ENCODE measurements around the gene SEMA3E. TPM values are rescaled to one million over a fixed set of nuclear protein-coding genes. Genes with fewer than 3 reads are reported as not detected.

The SEMA3E gene
- total RNA-seq, 1 experiment from 2014 or later: 7.3 TPM

GRCh38 chr7:83449781-83450180, 199.2 kb downstream of the SEMA3E start:
- no peaks in the 10 kb centered on the region for H3K36me3 ChIP-seq (ENCODE audit: control insufficient read depth, insufficient read depth, low read length)
- ATAC-seq (no peak), DNase-seq (ENCODE audit: low read depth, low spot score) (no peak)
- BruUV-seq (replicated peaks): no TSS peak
- ChIA-PET CTCF (no interaction called here), POLR2A (no interaction called here)
- H3K9me3 ChIP-seq (ENCODE audit: control insufficient read depth, insufficient read depth, low read depth, low read length): no peaks in the 10 kb centered on the region
- no peak overlapping the region for H3K4me3 ChIP-seq (ENCODE audit: low read depth in 2 of 2, low read length in 2 of 2)
- in situ Hi-C loops (cut with HindIII; ENCODE audit: low pct_unique_long_range_greater_than_20kb, low sequenced_read_pairs): no loop called here
- H3K27ac ChIP-seq (ENCODE audit: low read length): no peak overlapping the region
- intact Hi-C loops (cut with micrococcal nuclease; ENCODE audit: unreplicated experiment): no loop called here
- no peaks in the 10 kb centered on the region for H3K27me3 ChIP-seq (ENCODE audit: control insufficient read depth, insufficient read depth, low read length)
- no peaks in the 10 kb centered on the region for H3K4me1 ChIP-seq (ENCODE audit: control insufficient read depth, insufficient read depth, low read length)
- no peak for TF ChIP-seq SIN3A (IDR thresholded peaks at IDR 0.05; ENCODE audit: borderline replicate concordance, insufficient read depth, low read depth, low read length)

GRCh38 chr7:83447681-83448080, 201.3 kb downstream of the SEMA3E start:
- CTCF ChIA-PET: no interaction called here
- Histone ChIP-seq H3K9me3 (ENCODE audit: control insufficient read depth, insufficient read depth, low read depth, low read length) (no peaks in the 10 kb centered on the region), H3K27me3 (ENCODE audit: control insufficient read depth, insufficient read depth, low read length) (no peaks in the 10 kb centered on the region), H3K27ac (ENCODE audit: low read length) (no peak overlapping the region), H3K4me1 (ENCODE audit: control insufficient read depth, insufficient read depth, low read length) (no peaks in the 10 kb centered on the region), H3K4me3 (ENCODE audit: low read depth in 2 of 2, low read length in 2 of 2) (no peak overlapping the region), H3K36me3 (ENCODE audit: control insufficient read depth, insufficient read depth, low read length) (no peaks in the 10 kb centered on the region)
- DNase-seq (ENCODE audit: low read depth, low spot score): no peak
- intact Hi-C loops (cut with micrococcal nuclease; ENCODE audit: unreplicated experiment) (no loop called here), in situ Hi-C loops (cut with HindIII; ENCODE audit: low pct_unique_long_range_greater_than_20kb, low sequenced_read_pairs) (no loop called here)
- no peak for ATAC-seq
- no peak for TF ChIP-seq POLR2AphosphoS5 (IDR thresholded peaks at IDR 0.05; ENCODE audit: low read depth, low read length)
- no peak for TF ChIP-seq SIN3A (IDR thresholded peaks at IDR 0.05; ENCODE audit: borderline replicate concordance, insufficient read depth, low read depth, low read length)
- no peak for TF ChIP-seq REST (IDR thresholded peaks at IDR 0.05; ENCODE audit: insufficient read depth in 1 of 2, low read depth in 2 of 2, low read length in 1 of 2)
- no peak for TF ChIP-seq CTCF (IDR thresholded peaks at IDR 0.05)
- no peak for TF ChIP-seq TCF7L2 (IDR thresholded peaks at IDR 0.05; ENCODE audit: low read depth, low read length)
- BruUV-seq (replicated peaks): no TSS peak
- POLR2A ChIA-PET: no interaction called here

GRCh38 chr7:83446102-83446669, 202.8 kb downstream of the SEMA3E start:
- DNase-seq (ENCODE audit: low read depth, low spot score) (no peak), ATAC-seq (no peak)
- H3K4me1 ChIP-seq (ENCODE audit: control insufficient read depth, insufficient read depth, low read length): no peaks in the 10 kb centered on the region
- in situ Hi-C loops (cut with HindIII; ENCODE audit: low pct_unique_long_range_greater_than_20kb, low sequenced_read_pairs) (no loop called here), intact Hi-C loops (cut with micrococcal nuclease; ENCODE audit: unreplicated experiment) (no loop called here)
- CTCF ChIA-PET: no interaction called here
- POLR2A ChIA-PET: no interaction called here
- H3K36me3 ChIP-seq (ENCODE audit: control insufficient read depth, insufficient read depth, low read length): no peaks in the 10 kb centered on the region
- H3K27me3 ChIP-seq (ENCODE audit: control insufficient read depth, insufficient read depth, low read length): no peaks in the 10 kb centered on the region
- no TSS peak for BruUV-seq (replicated peaks)
- H3K9me3 ChIP-seq (ENCODE audit: control insufficient read depth, insufficient read depth, low read depth, low read length): no peaks in the 10 kb centered on the region
- TF ChIP-seq REST (IDR thresholded peaks at IDR 0.05; ENCODE audit: insufficient read depth in 1 of 2, low read depth in 2 of 2, low read length in 1 of 2): no peak
- no peak overlapping the region for H3K4me3 ChIP-seq (ENCODE audit: low read depth in 2 of 2, low read length in 2 of 2)
- H3K27ac ChIP-seq (ENCODE audit: low read length): no peak overlapping the region

All from Panc1 (cell line).